Measurements from ENCODE around the gene INO80.
"Not testable (repeated sequence)": the region's sequence is repeated elsewhere in the genome, so short reads cannot be mapped to it uniquely, and the experiment has no call there.

The INO80 gene

GRCh38 chr15:41079717-41080116 lies 36.4 kb downstream of the INO80 start:
- no peaks in the 10 kb centered on the region for H3K27me3 ChIP-seq (ENCODE audit: control insufficient read depth in 2 of 2, insufficient read depth in 2 of 2, low read length in 2 of 2)
- H3K4me3 ChIP-seq (ENCODE audit: low read length in 2 of 2): no peak overlapping the region
- H3K9me3 ChIP-seq (ENCODE audit: control insufficient read depth in 2 of 2, low read length in 2 of 2): no peaks in the 10 kb centered on the region
- no peaks in the 10 kb centered on the region for H3K4me1 ChIP-seq (ENCODE audit: control insufficient read depth in 2 of 2, insufficient read depth in 2 of 2, low read length in 2 of 2)
- no peak overlapping the region for H3K9ac ChIP-seq (ENCODE audit: low read depth in 1 of 2, low read length in 2 of 2)
- H3K36me3 ChIP-seq (ENCODE audit: control insufficient read depth in 2 of 2, insufficient read depth in 2 of 2, low read length in 2 of 2): peaks cover 55 to 64% of the 10 kb centered on the region in 2 donors
- H3K27ac ChIP-seq (ENCODE audit: low read depth in 2 of 2, low read length in 2 of 2): no peak overlapping the region

- H3K27me3 ChIP-seq (ENCODE audit: control insufficient read depth in 2 of 2, insufficient read depth in 2 of 2, low read length in 2 of 2); H3K4me1 ChIP-seq (ENCODE audit: control insufficient read depth in 2 of 2, insufficient read depth in 2 of 2, low read length in 2 of 2); H3K4me3 ChIP-seq (ENCODE audit: low read length in 2 of 2); H3K9me3 ChIP-seq (ENCODE audit: control insufficient read depth in 2 of 2, low read length in 2 of 2); H3K27ac ChIP-seq (ENCODE audit: low read depth in 2 of 2, low read length in 2 of 2); H3K9ac ChIP-seq (ENCODE audit: low read depth in 1 of 2, low read length in 2 of 2): not testable (repeated sequence)
- H3K36me3 ChIP-seq (ENCODE audit: control insufficient read depth in 2 of 2, insufficient read depth in 2 of 2, low read length in 2 of 2): peaks cover 53 to 65% of the 10 kb centered on the region in 2 donors
Observed at GRCh38 chr15:41078879-41079278, 37.2 kb downstream of the INO80 start.

GRCh38 chr15:41078125-41078524 lies 38.0 kb downstream of the INO80 start:
- no peak overlapping the region for H3K9ac ChIP-seq (ENCODE audit: low read depth in 1 of 2, low read length in 2 of 2)
- H3K27ac ChIP-seq (ENCODE audit: low read depth in 2 of 2, low read length in 2 of 2): no peak overlapping the region
- H3K36me3 ChIP-seq (ENCODE audit: control insufficient read depth in 2 of 2, insufficient read depth in 2 of 2, low read length in 2 of 2): peaks cover 51 to 66% of the 10 kb centered on the region in 2 donors

GRCh38 chr15:41073028-41073427 lies 43.1 kb downstream of the INO80 start:
- H3K4me1 ChIP-seq (ENCODE audit: control insufficient read depth in 2 of 2, insufficient read depth in 2 of 2, low read length in 2 of 2): no peaks in the 10 kb centered on the region
- H3K9me3 ChIP-seq (ENCODE audit: control insufficient read depth in 2 of 2, low read length in 2 of 2): no peaks in the 10 kb centered on the region
- peaks cover 47 to 62% of the 10 kb centered on the region in 2 donors for H3K36me3 ChIP-seq (ENCODE audit: control insufficient read depth in 2 of 2, insufficient read depth in 2 of 2, low read length in 2 of 2)
- no peak overlapping the region for H3K27ac ChIP-seq (ENCODE audit: low read depth in 2 of 2, low read length in 2 of 2)
- H3K4me3 ChIP-seq (ENCODE audit: low read length in 2 of 2): no peak overlapping the region
- no peaks in the 10 kb centered on the region for H3K27me3 ChIP-seq (ENCODE audit: control insufficient read depth in 2 of 2, insufficient read depth in 2 of 2, low read length in 2 of 2)
- H3K9ac ChIP-seq (ENCODE audit: low read depth in 1 of 2, low read length in 2 of 2): no peak overlapping the region

More at GRCh38 chr15:41078125-41078524, 38.0 kb downstream of the INO80 start:
- Histone ChIP-seq H3K4me3 (ENCODE audit: low read length in 2 of 2) (no peak overlapping the region), H3K27me3 (ENCODE audit: control insufficient read depth in 2 of 2, insufficient read depth in 2 of 2, low read length in 2 of 2) (no peaks in the 10 kb centered on the region), H3K9me3 (ENCODE audit: control insufficient read depth in 2 of 2, low read length in 2 of 2) (no peaks in the 10 kb centered on the region), H3K4me1 (ENCODE audit: control insufficient read depth in 2 of 2, insufficient read depth in 2 of 2, low read length in 2 of 2) (no peaks in the 10 kb centered on the region)

GRCh38 chr15:41072013-41072412 lies 44.1 kb downstream of the INO80 start:
- Histone ChIP-seq H3K36me3 (ENCODE audit: control insufficient read depth in 2 of 2, insufficient read depth in 2 of 2, low read length in 2 of 2) (peaks cover 44 to 67% of the 10 kb centered on the region in 2 donors), H3K4me1 (ENCODE audit: control insufficient read depth in 2 of 2, insufficient read depth in 2 of 2, low read length in 2 of 2) (no peaks in the 10 kb centered on the region), H3K27me3 (ENCODE audit: control insufficient read depth in 2 of 2, insufficient read depth in 2 of 2, low read length in 2 of 2) (no peaks in the 10 kb centered on the region), H3K9me3 (ENCODE audit: control insufficient read depth in 2 of 2, low read length in 2 of 2) (no peaks in the 10 kb centered on the region), H3K9ac (ENCODE audit: low read depth in 1 of 2, low read length in 2 of 2) (no peak overlapping the region), H3K27ac (ENCODE audit: low read depth in 2 of 2, low read length in 2 of 2) (no peak overlapping the region), H3K4me3 (ENCODE audit: low read length in 2 of 2) (no peak overlapping the region)

- Histone ChIP-seq H3K36me3 (ENCODE audit: control insufficient read depth in 2 of 2, insufficient read depth in 2 of 2, low read length in 2 of 2) (peaks cover 44 to 67% of the 10 kb centered on the region in 2 donors), H3K4me3 (ENCODE audit: low read length in 2 of 2) (no peak overlapping the region)
Observed at GRCh38 chr15:41066516-41066915, 49.6 kb downstream of the INO80 start.

GRCh38 chr15:41061667-41062066 lies 54.4 kb downstream of the INO80 start:
- Histone ChIP-seq H3K9ac (ENCODE audit: low read depth in 1 of 2, low read length in 2 of 2) (no peak overlapping the region), H3K9me3 (ENCODE audit: control insufficient read depth in 2 of 2, low read length in 2 of 2) (no peaks in the 10 kb centered on the region), H3K4me1 (ENCODE audit: control insufficient read depth in 2 of 2, insufficient read depth in 2 of 2, low read length in 2 of 2) (no peaks in the 10 kb centered on the region), H3K27me3 (ENCODE audit: control insufficient read depth in 2 of 2, insufficient read depth in 2 of 2, low read length in 2 of 2) (no peaks in the 10 kb centered on the region), H3K36me3 (ENCODE audit: control insufficient read depth in 2 of 2, insufficient read depth in 2 of 2, low read length in 2 of 2) (peaks cover 48 to 56% of the 10 kb centered on the region in 2 donors), H3K27ac (ENCODE audit: low read depth in 2 of 2, low read length in 2 of 2) (no peak overlapping the region), H3K4me3 (ENCODE audit: low read length in 2 of 2) (no peak overlapping the region)

More at GRCh38 chr15:41066516-41066915, 49.6 kb downstream of the INO80 start:
- Histone ChIP-seq H3K27me3 (ENCODE audit: control insufficient read depth in 2 of 2, insufficient read depth in 2 of 2, low read length in 2 of 2) (no peaks in the 10 kb centered on the region), H3K27ac (ENCODE audit: low read depth in 2 of 2, low read length in 2 of 2) (no peak overlapping the region), H3K9me3 (ENCODE audit: control insufficient read depth in 2 of 2, low read length in 2 of 2) (no peaks in the 10 kb centered on the region), H3K4me1 (ENCODE audit: control insufficient read depth in 2 of 2, insufficient read depth in 2 of 2, low read length in 2 of 2) (no peaks in the 10 kb centered on the region), H3K9ac (ENCODE audit: low read depth in 1 of 2, low read length in 2 of 2) (no peak overlapping the region)

GRCh38 chr15:41060505-41060904 lies 55.6 kb downstream of the INO80 start:
- Histone ChIP-seq H3K36me3 (ENCODE audit: control insufficient read depth in 2 of 2, insufficient read depth in 2 of 2, low read length in 2 of 2) (peaks cover 58 to 62% of the 10 kb centered on the region in 2 donors), H3K27ac (ENCODE audit: low read depth in 2 of 2, low read length in 2 of 2) (no peak overlapping the region), H3K9ac (ENCODE audit: low read depth in 1 of 2, low read length in 2 of 2) (no peak overlapping the region), H3K27me3 (ENCODE audit: control insufficient read depth in 2 of 2, insufficient read depth in 2 of 2, low read length in 2 of 2) (no peaks in the 10 kb centered on the region), H3K9me3 (ENCODE audit: control insufficient read depth in 2 of 2, low read length in 2 of 2) (no peaks in the 10 kb centered on the region), H3K4me1 (ENCODE audit: control insufficient read depth in 2 of 2, insufficient read depth in 2 of 2, low read length in 2 of 2) (no peaks in the 10 kb centered on the region), H3K4me3 (ENCODE audit: low read length in 2 of 2) (no peak overlapping the region)

GRCh38 chr15:41056810-41057209 lies 59.3 kb downstream of the INO80 start:
- Histone ChIP-seq H3K9ac (ENCODE audit: low read depth in 1 of 2, low read length in 2 of 2) (no peak overlapping the region), H3K4me3 (ENCODE audit: low read length in 2 of 2) (no peak overlapping the region), H3K27me3 (ENCODE audit: control insufficient read depth in 2 of 2, insufficient read depth in 2 of 2, low read length in 2 of 2) (no peaks in the 10 kb centered on the region), H3K27ac (ENCODE audit: low read depth in 2 of 2, low read length in 2 of 2) (no peak overlapping the region), H3K36me3 (ENCODE audit: control insufficient read depth in 2 of 2, insufficient read depth in 2 of 2, low read length in 2 of 2) (peaks cover 56 to 70% of the 10 kb centered on the region in 2 donors), H3K9me3 (ENCODE audit: control insufficient read depth in 2 of 2, low read length in 2 of 2) (no peaks in the 10 kb centered on the region), H3K4me1 (ENCODE audit: control insufficient read depth in 2 of 2, insufficient read depth in 2 of 2, low read length in 2 of 2) (no peaks in the 10 kb centered on the region)

- Histone ChIP-seq H3K36me3 (ENCODE audit: control insufficient read depth in 2 of 2, insufficient read depth in 2 of 2, low read length in 2 of 2) (peaks cover 60 to 74% of the 10 kb centered on the region in 2 donors), H3K9ac (ENCODE audit: low read depth in 1 of 2, low read length in 2 of 2) (no peak overlapping the region), H3K4me3 (ENCODE audit: low read length in 2 of 2) (no peak overlapping the region), H3K4me1 (ENCODE audit: control insufficient read depth in 2 of 2, insufficient read depth in 2 of 2, low read length in 2 of 2) (no peaks in the 10 kb centered on the region), H3K9me3 (ENCODE audit: control insufficient read depth in 2 of 2, low read length in 2 of 2) (no peaks in the 10 kb centered on the region), H3K27ac (ENCODE audit: low read depth in 2 of 2, low read length in 2 of 2) (no peak overlapping the region), H3K27me3 (ENCODE audit: control insufficient read depth in 2 of 2, insufficient read depth in 2 of 2, low read length in 2 of 2) (no peaks in the 10 kb centered on the region)
Observed at GRCh38 chr15:41055706-41056105, 60.4 kb downstream of the INO80 start.

- Histone ChIP-seq H3K4me3 (ENCODE audit: low read length in 2 of 2) (no peak overlapping the region), H3K36me3 (ENCODE audit: control insufficient read depth in 2 of 2, insufficient read depth in 2 of 2, low read length in 2 of 2) (peaks cover 51 to 77% of the 10 kb centered on the region in 2 donors)
Observed at GRCh38 chr15:41051139-41051538, 64.9 kb downstream of the INO80 start.

More at GRCh38 chr15:41051139-41051538, 64.9 kb downstream of the INO80 start:
- Histone ChIP-seq H3K4me1 (ENCODE audit: control insufficient read depth in 2 of 2, insufficient read depth in 2 of 2, low read length in 2 of 2) (peaks cover 8 to 13% of the 10 kb centered on the region in 2 donors), H3K9ac (ENCODE audit: low read depth in 1 of 2, low read length in 2 of 2) (no peak overlapping the region), H3K27me3 (ENCODE audit: control insufficient read depth in 2 of 2, insufficient read depth in 2 of 2, low read length in 2 of 2) (no peaks in the 10 kb centered on the region), H3K9me3 (ENCODE audit: control insufficient read depth in 2 of 2, low read length in 2 of 2) (no peaks in the 10 kb centered on the region), H3K27ac (ENCODE audit: low read depth in 2 of 2, low read length in 2 of 2) (no peak overlapping the region)
